ENCODE data around the gene HMGB2.
A peak's percentile ranks its signal among the peaks of the same experiment; 100 is the strongest.

Gene HMGB2

GRCh38 chr4:173334085-173334890 is at the start of gene HMGB2:
Gene HMGB2, minus strand, starts transcription at chr4:173334358. Its CDS starts 709 bp downstream, at chr4:173333649.
- peak; percentile 100 for DNase-seq
- in situ Hi-C loops (cut with MboI; ENCODE audit: low pct_unique_long_range_greater_than_20kb, low sequenced_read_pairs), result no loop called here

GRCh38 chr4:173382349-173382748 is 48.2 kb upstream of the HMGB2 start:
- in situ Hi-C loops (cut with MboI; ENCODE audit: low pct_unique_long_range_greater_than_20kb, low sequenced_read_pairs), result no loop called here
- no peak for DNase-seq

- in situ Hi-C loops (cut with MboI; ENCODE audit: low pct_unique_long_range_greater_than_20kb, low sequenced_read_pairs), result no loop called here
- DNase-seq, result no peak
Observed at GRCh38 chr4:173381610-173382009, 47.5 kb upstream of the HMGB2 start.

GRCh38 chr4:173380987-173381386 is 46.8 kb upstream of the HMGB2 start:
- DNase-seq, result no peak
- in situ Hi-C loops (cut with MboI; ENCODE audit: low pct_unique_long_range_greater_than_20kb, low sequenced_read_pairs), result no loop called here

GRCh38 chr4:173379929-173380328 is 45.8 kb upstream of the HMGB2 start:
- DNase-seq, result no peak
- in situ Hi-C loops (cut with MboI; ENCODE audit: low pct_unique_long_range_greater_than_20kb, low sequenced_read_pairs), result no loop called here

- no peak for DNase-seq
- in situ Hi-C loops (cut with MboI; ENCODE audit: low pct_unique_long_range_greater_than_20kb, low sequenced_read_pairs), result no loop called here
Observed at GRCh38 chr4:173374588-173374987, 40.4 kb upstream of the HMGB2 start.

- in situ Hi-C loops (cut with MboI; ENCODE audit: low pct_unique_long_range_greater_than_20kb, low sequenced_read_pairs), result no loop called here
- DNase-seq, result peak; percentile 73
Observed at GRCh38 chr4:173371292-173372192, 37.4 kb upstream of the HMGB2 start.

- DNase-seq, result peak; percentile 97
- in situ Hi-C loops (cut with MboI; ENCODE audit: low pct_unique_long_range_greater_than_20kb, low sequenced_read_pairs), result no loop called here
Observed at GRCh38 chr4:173370477-173371291, 36.5 kb upstream of the HMGB2 start, which contains the start of gene SAP30. Gene SAP30, plus strand, starts transcription at chr4:173370954. Its CDS starts 229 bp downstream, at chr4:173371183.

- DNase-seq, result no peak
- in situ Hi-C loops (cut with MboI; ENCODE audit: low pct_unique_long_range_greater_than_20kb, low sequenced_read_pairs), result no loop called here
Observed at GRCh38 chr4:173370130-173370476, 35.9 kb upstream of the HMGB2 start.

- DNase-seq, result no peak
- in situ Hi-C loops (cut with MboI; ENCODE audit: low pct_unique_long_range_greater_than_20kb, low sequenced_read_pairs), result no loop called here
Observed at GRCh38 chr4:173367946-173368345, 33.8 kb upstream of the HMGB2 start.

- in situ Hi-C loops (cut with MboI; ENCODE audit: low pct_unique_long_range_greater_than_20kb, low sequenced_read_pairs), result no loop called here
- DNase-seq, result peak; percentile 27
Observed at GRCh38 chr4:173367285-173367684, 33.1 kb upstream of the HMGB2 start.

GRCh38 chr4:173365359-173365996 is 31.3 kb upstream of the HMGB2 start:
- in situ Hi-C loops (cut with MboI; ENCODE audit: low pct_unique_long_range_greater_than_20kb, low sequenced_read_pairs), result no loop called here
- peak; percentile 68 for DNase-seq

- in situ Hi-C loops (cut with MboI; ENCODE audit: low pct_unique_long_range_greater_than_20kb, low sequenced_read_pairs), result no loop called here
- DNase-seq, result no peak
Observed at GRCh38 chr4:173362666-173363065, 28.5 kb upstream of the HMGB2 start.

- in situ Hi-C loops (cut with MboI; ENCODE audit: low pct_unique_long_range_greater_than_20kb, low sequenced_read_pairs), result no loop called here
- DNase-seq, result peak; percentile 32
Observed at GRCh38 chr4:173360587-173361221, 26.5 kb upstream of the HMGB2 start.

- no peak for DNase-seq
- in situ Hi-C loops (cut with MboI; ENCODE audit: low pct_unique_long_range_greater_than_20kb, low sequenced_read_pairs), result no loop called here
Observed at GRCh38 chr4:173357939-173358338, 23.8 kb upstream of the HMGB2 start.

GRCh38 chr4:173347467-173347866 is 13.3 kb upstream of the HMGB2 start:
- in situ Hi-C loops (cut with MboI; ENCODE audit: low pct_unique_long_range_greater_than_20kb, low sequenced_read_pairs), result no loop called here
- DNase-seq, result no peak

GRCh38 chr4:173346074-173346473 is 11.9 kb upstream of the HMGB2 start:
- DNase-seq, result no peak
- in situ Hi-C loops (cut with MboI; ENCODE audit: low pct_unique_long_range_greater_than_20kb, low sequenced_read_pairs), result no loop called here

GRCh38 chr4:173345648-173346047 is 11.5 kb upstream of the HMGB2 start:
- DNase-seq, result no peak
- in situ Hi-C loops (cut with MboI; ENCODE audit: low pct_unique_long_range_greater_than_20kb, low sequenced_read_pairs), result no loop called here
